Epidermal melanocyte (primary cell): ENCODE data around the gene DUSP1.
A peak's percentile ranks its signal among the peaks of the same experiment; 100 is the strongest.
"Not testable (repeated sequence)": the region's sequence is repeated elsewhere in the genome, so short reads cannot be mapped to it uniquely, and the experiment has no call there.

Source experiments
- DNase-seq: peaks from one replicate; pipeline ENCODE4 v3.0.0; 2011; ENCODE audit warnings: low spot score; ENCODE audit not compliant: insufficient read length

The DUSP1 gene

GRCh38 chr5:172798422-172799215 lies 27.6 kb upstream of the DUSP1 start:
- DNase-seq = peak; percentile 36

- DNase-seq = no peak
Observed at GRCh38 chr5:172797771-172798191, 26.8 kb upstream of the DUSP1 start.

DNA sequence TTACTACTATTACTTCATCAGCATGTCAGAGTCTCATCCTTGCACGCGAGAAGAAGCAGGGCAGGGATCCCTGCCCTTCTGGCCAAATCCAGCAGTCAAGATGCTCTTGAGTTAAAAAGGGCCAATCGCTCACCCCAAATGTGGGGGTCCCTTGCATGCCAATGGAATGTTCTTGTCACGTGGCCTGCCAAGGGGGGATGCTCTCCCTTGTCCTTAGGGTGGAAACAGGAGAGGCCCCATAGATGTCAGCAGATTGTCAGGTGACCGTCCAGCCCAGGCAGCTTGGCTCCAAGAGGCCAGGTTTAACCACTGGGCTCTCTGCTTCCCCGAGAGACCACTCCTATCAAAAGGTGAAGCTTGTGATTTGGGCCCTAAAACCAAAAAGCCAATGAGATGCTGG lies 25.3 kb upstream of the DUSP1 start:
- DNase-seq = no peak

DNA sequence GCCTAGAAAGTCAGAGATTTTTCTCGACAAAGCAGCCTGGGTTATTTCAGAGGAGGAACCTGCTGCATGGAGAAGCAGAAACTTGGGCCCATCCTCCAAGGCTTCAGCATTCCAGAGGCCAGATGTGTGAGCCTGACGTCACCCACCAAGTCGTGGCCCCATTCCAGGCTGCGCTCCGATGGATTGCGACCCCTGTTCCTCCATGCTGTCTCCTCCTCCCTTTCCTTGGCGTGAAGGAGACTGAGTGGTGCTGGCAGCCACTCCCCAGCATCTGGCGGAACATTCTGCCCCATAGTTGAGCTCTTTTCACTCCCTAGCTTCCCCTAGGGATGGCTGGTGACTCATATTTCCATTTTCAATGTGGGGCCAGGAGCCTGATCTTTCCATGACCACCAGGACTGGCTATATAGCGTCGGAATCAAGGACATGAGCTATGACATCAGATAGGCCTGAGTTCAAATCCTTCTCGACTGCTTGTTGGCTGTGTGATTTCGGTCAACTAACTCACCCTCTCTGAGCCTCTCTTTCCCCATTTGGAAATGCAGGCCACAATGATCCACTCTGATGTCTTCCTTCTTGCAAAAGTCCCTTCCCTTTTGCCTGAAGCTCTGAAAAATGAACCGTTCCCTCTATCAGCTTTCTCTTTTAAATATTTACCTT lies 24.5 kb upstream of the DUSP1 start:
- peak; percentile 69 for DNase-seq

- no peak for DNase-seq
Observed at GRCh38 chr5:172793577-172794488, 22.8 kb upstream of the DUSP1 start.

GRCh38 chr5:172792701-172793570 lies 21.9 kb upstream of the DUSP1 start:
- no peak for DNase-seq

GRCh38 chr5:172791726-172792445 lies 20.9 kb upstream of the DUSP1 start:
- no peak for DNase-seq

DNA sequence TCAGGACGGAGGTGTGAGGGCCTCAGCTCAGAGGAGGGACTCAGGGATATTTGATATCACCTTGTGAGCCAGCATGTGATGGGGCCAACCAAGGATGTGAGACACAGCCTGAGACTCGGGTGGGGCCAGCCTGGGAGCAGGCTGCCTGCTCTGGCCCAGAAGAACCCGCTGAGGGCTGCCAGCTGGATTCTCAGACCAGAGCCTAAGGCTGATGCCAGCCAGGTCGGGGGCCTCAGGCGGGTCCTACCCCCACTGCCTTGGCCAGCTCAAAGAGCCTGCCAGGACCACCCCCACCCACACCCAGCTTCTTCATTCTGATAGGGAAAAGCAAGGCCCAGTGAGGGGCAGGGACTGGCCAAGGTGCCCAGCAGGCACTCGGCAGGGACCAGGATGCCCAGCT lies 20.3 kb upstream of the DUSP1 start:
- no peak for DNase-seq

GRCh38 chr5:172790496-172790889 lies 19.5 kb upstream of the DUSP1 start:
- no peak for DNase-seq

GRCh38 chr5:172789687-172790495 lies 18.9 kb upstream of the DUSP1 start:
- no peak for DNase-seq

- no peak for DNase-seq
Observed at GRCh38 chr5:172788771-172789686, 18.0 kb upstream of the DUSP1 start.

GRCh38 chr5:172787538-172787937 lies 16.5 kb upstream of the DUSP1 start:
- not testable (repeated sequence) for DNase-seq

- DNase-seq = no peak
Observed at GRCh38 chr5:172786736-172787462, 15.9 kb upstream of the DUSP1 start.

DNA sequence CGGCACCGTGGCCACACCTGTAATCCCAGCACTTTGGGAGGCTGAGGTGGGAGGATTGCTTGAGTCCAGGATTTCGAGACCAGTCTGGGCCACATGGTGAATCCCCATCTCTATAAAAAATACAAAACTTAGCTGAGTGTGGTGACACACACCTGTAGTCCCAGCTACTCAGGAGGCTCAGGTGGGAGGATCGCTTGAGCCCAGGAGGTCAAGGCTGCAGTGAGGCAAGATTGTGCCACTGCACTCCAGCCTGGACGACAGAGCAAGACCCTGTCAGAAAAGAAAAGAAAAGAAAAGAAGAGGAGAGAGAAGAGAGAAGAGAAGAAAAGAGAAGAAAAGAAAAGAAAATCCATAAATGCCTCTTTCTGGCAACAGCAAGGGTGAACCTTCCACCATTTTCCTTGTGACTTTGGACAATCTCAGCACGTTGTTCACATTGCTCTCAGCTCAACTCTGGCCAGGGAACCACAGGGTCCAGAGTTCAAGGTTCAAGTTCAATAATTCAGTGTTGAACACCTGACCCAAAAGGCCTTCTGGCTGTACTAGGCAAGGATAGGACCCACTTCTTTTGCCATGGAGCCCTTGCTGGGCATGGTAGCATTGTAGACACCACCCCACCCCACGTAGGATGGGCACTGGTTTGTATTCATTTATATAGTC lies 14.6 kb upstream of the DUSP1 start:
- DNase-seq = no peak

DNA sequence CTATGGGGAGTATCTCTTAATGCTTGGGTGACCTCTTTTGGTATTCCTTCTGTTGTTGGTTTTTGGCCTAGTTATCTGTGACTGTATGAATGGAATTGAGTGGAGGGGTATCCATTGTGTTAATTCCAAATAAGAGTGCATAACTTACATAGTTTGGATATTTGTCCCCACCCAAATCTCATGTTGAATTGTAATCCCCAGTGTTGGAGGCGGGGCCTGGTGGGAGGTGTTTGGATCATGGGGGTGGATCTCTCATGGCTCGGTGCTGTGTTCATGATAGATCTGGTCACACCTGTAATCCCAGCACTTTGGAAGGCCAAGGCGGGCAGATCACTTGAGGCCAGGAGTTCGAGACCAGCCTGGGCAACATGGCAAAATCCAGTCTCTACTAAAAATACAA lies 13.2 kb upstream of the DUSP1 start:
- not testable (repeated sequence) for DNase-seq

GRCh38 chr5:172783319-172783718 lies 12.3 kb upstream of the DUSP1 start:
- DNase-seq = not testable (repeated sequence)
